GM10248 (cell line): ENCODE data around the gene SDC3.

Experiments used
- CTCF ChIA-PET: fragments of 300-600 bp; sonication (Branson Sonifier 250); formaldehyde crosslinking; extraction: SDS; loops from one replicate; lab custom pipeline; 2021; ENCODE audit warnings: antibody characterized with exemption; lab: Yijun Ruan, JAX
- POLR2A ChIA-PET: fragments of 350-650 bp; sonication (Branson Sonifier 250); formaldehyde crosslinking; extraction: SDS; loops from one replicate; lab custom pipeline; 2020; ENCODE audit warnings: antibody characterized with exemption; lab: Yijun Ruan, JAX
- DNase-seq: peaks from one replicate; pipeline ENCODE4 v3.0.0; 2012; ENCODE audit errors: extremely low spot score
- CTCF ChIP-seq: IDR thresholded peaks from 2 replicates; pipeline ENCODE4 v1.5.1; 2012; ENCODE audit warnings: mild to moderate bottlenecking, low read depth; ENCODE audit errors: extremely low read depth, missing control alignments, control extremely low read depth

Gene SDC3

GRCh38 chr1:30866594-30866993, 42.0 kb downstream of the SDC3 start:
- ChIA-PET CTCF (interaction anchor here (0.9 to 1.6 kb wide), 4 partner anchors 11 to 65 kb away, joined by 3 to 6 read pairs (median 4); no protein-coding TSS in a partner anchor), POLR2A (no interaction called here)
- TF ChIP-seq CTCF = no peak
- DNase-seq = no peak

GRCh38 chr1:30864681-30865080, 43.9 kb downstream of the SDC3 start:
- no peak for DNase-seq
- ChIA-PET CTCF (interaction anchor here (0.6 kb wide), 1 partner anchor 145 kb away, joined by 3 read pairs; no protein-coding TSS in a partner anchor), POLR2A (no interaction called here)
- TF ChIP-seq CTCF = no peak

GRCh38 chr1:30863858-30864604, 44.5 kb downstream of the SDC3 start:
- TF ChIP-seq CTCF = no peak
- ChIA-PET POLR2A (no interaction called here), CTCF (interaction anchor here (1.2 to 1.4 kb wide), 3 partner anchors 10 to 84 kb away, joined by 3 to 4 read pairs (median 4); no protein-coding TSS in a partner anchor)
- DNase-seq = no peak

- TF ChIP-seq CTCF = no peak
- ChIA-PET POLR2A (no interaction called here), CTCF (no interaction called here)
- DNase-seq = no peak
Observed at GRCh38 chr1:30860320-30860652, 48.3 kb downstream of the SDC3 start.

- no peak for DNase-seq
- TF ChIP-seq CTCF = no peak
- POLR2A ChIA-PET = no interaction called here
- CTCF ChIA-PET = interaction anchor here (0.7 to 1.2 kb wide), 2 partner anchors 9 to 17 kb away, joined by 3 read pairs; no protein-coding TSS in a partner anchor
Observed at GRCh38 chr1:30857964-30858363, 50.6 kb downstream of the SDC3 start.

GRCh38 chr1:30857062-30857461, 51.5 kb downstream of the SDC3 start:
- CTCF ChIA-PET = interaction anchor here (0.8 to 1.1 kb wide), 2 partner anchors 14 to 24 kb away, joined by 3 to 4 read pairs; no protein-coding TSS in a partner anchor
- TF ChIP-seq CTCF = no peak
- DNase-seq = no peak
- POLR2A ChIA-PET = no interaction called here
